Stimulated activated CD8-positive, alpha-beta memory T cell treated with anti-CD3 and anti-CD28 coated beads, Interleukin-7, amount 100 ng/mL, for 1 hour (primary cell): ENCODE results near the gene OAF.

Experiments used
- DNase-seq, 2 donors: peaks; one replicate each; pipeline ENCODE4 v3.0.0-alpha.2; 2020; ENCODE audit warnings: low read depth in 2 of 2

OAF gene

GRCh38 chr11:120183701-120184141 lies 27.1 kb upstream of the OAF start:
- DNase-seq: no peak

- DNase-seq: no peak
These were observed 26.4 kb upstream of the OAF start for GRCh38 chr11:120184371-120184945.

GRCh38 chr11:120184946-120185705 lies 25.7 kb upstream of the OAF start:
- no peak for DNase-seq

GRCh38 chr11:120185706-120186455 lies 25.0 kb upstream of the OAF start:
- no peak for DNase-seq

- DNase-seq: no peak
These were observed 24.4 kb upstream of the OAF start for GRCh38 chr11:120186456-120186773.

- DNase-seq: no peak
These were observed 23.8 kb upstream of the OAF start for GRCh38 chr11:120186774-120187591.

- DNase-seq: no peak
These were observed 22.5 kb upstream of the OAF start for GRCh38 chr11:120188371-120188770.

GRCh38 chr11:120188811-120189455 lies 21.9 kb upstream of the OAF start:
- DNase-seq: no peak

GRCh38 chr11:120191058-120191457 lies 19.8 kb upstream of the OAF start:
- DNase-seq: no peak

- DNase-seq: no peak
These were observed 17.8 kb upstream of the OAF start for GRCh38 chr11:120192831-120193625.

- DNase-seq: no peak
These were observed 16.7 kb upstream of the OAF start for GRCh38 chr11:120194166-120194565.

GRCh38 chr11:120195601-120196320 lies 15.1 kb upstream of the OAF start:
- no peak for DNase-seq

GRCh38 chr11:120196826-120197225 lies 14.0 kb upstream of the OAF start:
- DNase-seq: no peak

- DNase-seq: no peak
These were observed 13.5 kb upstream of the OAF start for GRCh38 chr11:120197251-120197891.

- no peak for DNase-seq
These were observed 12.9 kb upstream of the OAF start for GRCh38 chr11:120197977-120198376.

GRCh38 chr11:120198403-120198786 lies 12.4 kb upstream of the OAF start:
- DNase-seq: no peak

- no peak for DNase-seq
These were observed 11.9 kb upstream of the OAF start for GRCh38 chr11:120198787-120199469.

- no peak for DNase-seq
These were observed 11.2 kb upstream of the OAF start for GRCh38 chr11:120199613-120200012.

GRCh38 chr11:120200677-120201076 lies 10.2 kb upstream of the OAF start:
- DNase-seq: no peak
